ENCODE data around the gene HNRNPUL1.

GRCh38 chr19:41294393-41294792 is 30.2 kb downstream of the HNRNPUL1 start:
- no peak for TF ChIP-seq TAF1 (IDR thresholded peaks at IDR 0.05; ENCODE audit: low read depth, low read length)
- TF ChIP-seq POLR2AphosphoS5 (IDR thresholded peaks at IDR 0.05; ENCODE audit: low read depth, low read length): no peak
- TF ChIP-seq POLR2A (IDR thresholded peaks at IDR 0.05; ENCODE audit: low read depth, low read length): no peak
- TF ChIP-seq PAX5 (IDR thresholded peaks at IDR 0.05; ENCODE audit: insufficient read depth, low read length, severe bottlenecking): no peak
- no peak for TF ChIP-seq SPI1 (IDR thresholded peaks at IDR 0.05; ENCODE audit: low read depth, low read length)

All from GM12891 (cell line).